Fibroblast of villous mesenchyme (primary cell): Measurements from ENCODE around the gene C15orf62. TPM values are rescaled to one million over a fixed set of nuclear protein-coding genes. Genes with fewer than 3 reads are reported as not detected.

ENCODE experiments used
- DNase-seq: peaks from one replicate; pipeline ENCODE4 v3.0.0-alpha.2; 2010; ENCODE audit warnings: low read depth
- H3K4me3 ChIP-seq: 2 replicates; pipeline ENCODE4 v1.5.1; 2011; ENCODE audit warnings: low read depth, mild to moderate bottlenecking, low read length
- total RNA-seq: library from RNA; depleted of rRNA; stranded (reverse); fragments of >200 nt; gene quantifications from 2 replicates; pipeline ENCODE4 v1.2.3, GENCODE V29; 2012
- TF ChIP-seq, protein P1 (sequence below): IDR thresholded peaks from 2 replicates; pipeline ENCODE4 v1.5.1; 2012; ENCODE audit warnings: low read depth, mild to moderate bottlenecking, low read length; ENCODE audit not compliant: insufficient read depth

C15orf62 gene, protein sequence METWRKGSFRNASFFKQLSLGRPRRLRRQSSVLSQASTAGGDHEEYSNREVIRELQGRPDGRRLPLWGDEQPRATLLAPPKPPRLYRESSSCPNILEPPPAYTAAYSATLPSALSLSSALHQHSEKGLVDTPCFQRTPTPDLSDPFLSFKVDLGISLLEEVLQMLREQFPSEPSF
- under 0.01 TPM in 1 of 2 replicates, not detected in the other for total RNA-seq

DNA sequence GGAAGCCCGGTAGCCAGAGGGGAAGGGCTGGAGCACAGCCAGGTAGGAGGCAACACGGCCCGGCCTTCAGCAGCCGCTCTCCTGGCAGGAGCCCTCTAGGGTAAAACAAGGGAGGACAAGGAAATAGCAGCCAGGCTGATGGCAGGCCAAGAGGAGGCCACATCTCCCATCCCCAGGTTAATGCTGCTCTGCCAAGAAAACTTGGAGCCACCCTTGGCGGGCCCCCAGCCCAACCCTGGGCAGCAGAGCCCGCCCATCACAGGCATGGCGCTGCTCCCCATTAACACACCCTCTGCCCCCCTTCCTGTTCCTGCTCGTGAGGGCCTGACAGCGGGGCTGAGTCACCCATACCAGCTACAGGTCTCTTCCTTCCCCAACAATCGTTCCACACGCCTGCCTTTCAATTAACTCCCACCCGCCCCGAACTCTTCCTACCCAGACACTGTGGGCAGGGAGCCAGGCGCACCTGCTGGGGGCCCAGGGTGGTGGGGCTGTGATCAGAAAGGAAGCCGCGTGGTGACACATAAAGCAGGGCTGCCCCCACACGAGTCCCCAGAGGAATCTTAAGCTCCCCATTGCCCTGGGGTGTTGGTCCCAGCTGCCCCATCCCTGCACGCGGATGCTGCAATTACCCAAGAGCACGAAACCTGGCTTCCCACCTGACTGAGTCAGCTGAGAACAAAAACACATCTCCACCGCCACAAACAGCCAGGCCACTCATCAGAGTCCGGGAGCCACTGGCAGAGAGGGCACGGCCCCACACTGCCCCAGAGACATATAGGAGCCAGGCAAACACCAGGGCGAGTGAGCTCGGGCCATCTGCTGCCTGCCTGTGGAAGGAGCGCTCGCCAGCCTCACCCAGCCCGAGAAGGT, at the start of gene C15orf62:
Gene C15orf62, plus strand, starts transcription at position 707 of the 873 bp plus-strand sequence. CDS start 516 bp downstream, outside the sequence.
- TF ChIP-seq, protein P1, sequence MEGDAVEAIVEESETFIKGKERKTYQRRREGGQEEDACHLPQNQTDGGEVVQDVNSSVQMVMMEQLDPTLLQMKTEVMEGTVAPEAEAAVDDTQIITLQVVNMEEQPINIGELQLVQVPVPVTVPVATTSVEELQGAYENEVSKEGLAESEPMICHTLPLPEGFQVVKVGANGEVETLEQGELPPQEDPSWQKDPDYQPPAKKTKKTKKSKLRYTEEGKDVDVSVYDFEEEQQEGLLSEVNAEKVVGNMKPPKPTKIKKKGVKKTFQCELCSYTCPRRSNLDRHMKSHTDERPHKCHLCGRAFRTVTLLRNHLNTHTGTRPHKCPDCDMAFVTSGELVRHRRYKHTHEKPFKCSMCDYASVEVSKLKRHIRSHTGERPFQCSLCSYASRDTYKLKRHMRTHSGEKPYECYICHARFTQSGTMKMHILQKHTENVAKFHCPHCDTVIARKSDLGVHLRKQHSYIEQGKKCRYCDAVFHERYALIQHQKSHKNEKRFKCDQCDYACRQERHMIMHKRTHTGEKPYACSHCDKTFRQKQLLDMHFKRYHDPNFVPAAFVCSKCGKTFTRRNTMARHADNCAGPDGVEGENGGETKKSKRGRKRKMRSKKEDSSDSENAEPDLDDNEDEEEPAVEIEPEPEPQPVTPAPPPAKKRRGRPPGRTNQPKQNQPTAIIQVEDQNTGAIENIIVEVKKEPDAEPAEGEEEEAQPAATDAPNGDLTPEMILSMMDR, result no peak
- no peak for DNase-seq

DNA sequence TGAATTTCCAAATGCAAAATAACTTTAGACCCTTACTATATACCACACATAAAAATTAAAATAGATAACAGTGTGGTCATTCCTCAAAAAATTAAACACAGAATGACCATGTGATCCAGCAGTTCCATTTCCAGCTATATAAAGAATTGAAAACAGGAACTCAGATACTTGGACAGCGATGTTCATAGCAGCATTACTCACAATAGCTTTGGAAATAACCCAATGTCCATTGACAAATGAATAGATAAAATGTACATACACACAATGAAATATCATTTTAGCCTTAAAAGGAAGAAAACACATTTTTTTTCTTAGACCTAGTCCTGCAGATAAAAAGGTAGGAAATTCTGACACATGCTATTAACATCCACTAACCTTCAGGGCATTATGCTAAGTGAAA, 48.1 kb upstream of the C15orf62 start:
- DNase-seq, result no peak
- TF ChIP-seq, protein P1, result no peak
- no peak overlapping the region for H3K4me3 ChIP-seq

More for the DNA sequence above, at the start of gene C15orf62:
- no peak within 1 kb of the TSS for H3K4me3 ChIP-seq

DNA sequence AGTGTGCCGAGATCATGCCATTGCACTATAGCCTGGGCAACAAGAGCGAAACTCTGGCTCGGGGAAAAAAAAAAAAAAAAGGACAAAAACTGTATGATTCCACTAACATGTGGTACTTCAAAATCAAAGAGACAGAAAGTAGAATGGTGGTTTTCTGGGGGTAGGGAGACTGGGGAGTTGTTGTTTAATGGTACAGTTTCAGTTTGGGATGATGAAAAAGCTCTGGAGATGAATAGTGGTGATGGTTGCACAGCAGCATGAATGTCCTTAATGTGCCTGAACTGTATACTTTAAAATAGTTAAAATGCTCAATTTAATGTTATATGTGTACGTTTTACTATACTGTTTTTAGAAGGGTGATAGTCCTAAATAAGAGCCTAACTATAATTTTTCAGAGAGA, 47.4 kb upstream of the C15orf62 start:
- TF ChIP-seq, protein P1, result no peak
- H3K4me3 ChIP-seq, result no peak overlapping the region
- DNase-seq, result no peak

DNA sequence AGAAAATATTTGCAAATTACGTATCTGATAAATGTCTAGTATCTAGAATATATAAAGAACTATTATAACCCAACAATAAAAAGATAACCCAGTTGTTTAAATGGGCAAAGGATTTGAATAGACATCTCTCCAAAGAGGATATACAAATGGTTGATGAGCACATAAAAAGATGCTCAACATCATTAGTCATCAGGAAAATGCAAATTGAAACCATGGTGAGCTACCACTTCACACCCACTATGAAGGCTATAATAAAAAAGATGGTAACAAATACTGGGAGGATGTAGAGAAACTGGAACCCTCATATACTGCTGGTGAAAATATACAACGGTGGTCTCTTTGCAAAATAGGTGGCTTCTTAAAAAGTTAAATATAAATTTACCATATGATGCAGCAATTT, 46.8 kb upstream of the C15orf62 start:
- no peak for DNase-seq
- no peak overlapping the region for H3K4me3 ChIP-seq
- TF ChIP-seq, protein P1, result no peak

DNA sequence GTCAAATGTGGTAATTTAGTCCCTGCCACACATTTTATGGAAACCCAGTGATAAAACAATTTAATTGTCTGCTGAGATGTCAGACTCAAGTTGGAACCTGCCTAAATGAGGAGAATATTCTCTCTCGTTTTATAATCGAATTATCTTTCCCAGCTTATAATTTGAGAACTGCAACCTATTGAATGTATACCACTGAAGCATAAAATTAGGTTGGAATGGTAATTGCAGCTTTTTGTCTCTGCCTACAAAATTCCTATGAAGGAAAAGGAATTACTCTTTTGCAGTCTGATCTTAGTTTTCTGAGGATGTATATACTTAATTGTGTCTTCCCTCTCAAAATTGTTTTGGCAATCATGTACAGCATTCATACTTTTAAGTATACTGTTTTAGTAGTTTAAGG, 45.9 kb upstream of the C15orf62 start:
- DNase-seq, result no peak
- no peak overlapping the region for H3K4me3 ChIP-seq
- TF ChIP-seq, protein P1, result no peak

DNA sequence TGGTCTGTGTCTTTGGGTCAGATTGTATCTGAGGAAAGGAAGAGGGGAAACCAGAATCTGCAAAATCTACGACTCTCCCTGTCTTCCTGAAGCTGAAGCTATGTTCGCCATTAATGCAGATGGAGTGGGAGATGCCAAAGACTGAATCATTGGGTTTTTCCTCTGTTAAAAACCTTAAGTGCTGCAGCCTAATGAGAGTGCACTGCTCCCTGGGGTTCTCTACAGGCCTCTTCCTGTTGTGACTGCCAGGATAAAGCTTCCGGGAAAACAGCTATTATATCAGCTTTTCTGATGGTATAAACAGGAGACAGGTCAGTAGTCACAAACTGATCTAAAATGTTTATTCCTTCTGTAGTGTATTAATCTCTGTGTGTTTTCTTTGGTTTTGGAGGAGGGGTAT, 38.7 kb upstream of the C15orf62 start:
- no peak for DNase-seq
- no peak overlapping the region for H3K4me3 ChIP-seq
- TF ChIP-seq, protein P1, result no peak
